Kidney (tissue), 14 donors: ENCODE data around the gene RHBDF2. TPM values are rescaled to one million over a fixed set of nuclear protein-coding genes. Genes with fewer than 3 reads are reported as not detected.

Experiments
- DNase-seq, 5 donors: peaks; one replicate each; pipeline ENCODE4 v3.0.0-alpha.2; 2013 to 2020
- FAIRE-seq: peaks from 2 replicates; lab custom pipeline; 2012; peaks lifted over from hg19 to GRCh38; lab: Jason Lieb, UNC
- H3K27ac ChIP-seq, 2 donors: one replicate each; pipeline ENCODE4 v1.7.0; 2013; ENCODE audit warnings: low read depth in 2 of 2, low read length in 2 of 2, inconsistent platforms in 1 of 2
- H3K27me3 ChIP-seq: one replicate; pipeline ENCODE4 v1.7.1; 2013; ENCODE audit warnings: low read length, inconsistent platforms; ENCODE audit not compliant: control insufficient read depth, insufficient read depth
- H3K36me3 ChIP-seq, 3 donors: one replicate each; pipeline versions ENCODE4 v1.7.0 to v1.7.1; 2013; ENCODE audit warnings: low read length in 3 of 3, control low read depth in 1 of 3, inconsistent platforms in 1 of 3; ENCODE audit not compliant: insufficient read depth in 3 of 3, control insufficient read depth in 2 of 3
- H3K4me1 ChIP-seq, 3 donors: one replicate each; pipeline versions ENCODE4 v1.7.0 to v1.7.1; 2013; ENCODE audit warnings: low read length in 3 of 3, inconsistent platforms in 1 of 3, low read depth in 1 of 3; ENCODE audit not compliant: control insufficient read depth in 2 of 3, insufficient read depth in 2 of 3
- H3K4me3 ChIP-seq, 3 donors: one replicate each; pipeline versions ENCODE4 v1.7.0 to v1.8.1; 2013; ENCODE audit warnings: low read length in 3 of 3, control low read depth in 1 of 3, inconsistent platforms in 1 of 3
- H3K9ac ChIP-seq, 3 donors: one replicate each; pipeline versions ENCODE4 v1.7.0 to v1.7.1; 2013; ENCODE audit warnings: low read length in 3 of 3, control low read depth in 1 of 3, inconsistent platforms in 1 of 3
- H3K9me3 ChIP-seq, 3 donors: one replicate each; pipeline versions ENCODE4 v1.7.0 to v1.7.1; 2013; ENCODE audit warnings: low read length in 3 of 3, control low read depth in 1 of 3, inconsistent platforms in 1 of 3; ENCODE audit not compliant: control insufficient read depth in 2 of 3, insufficient read depth in 1 of 3
- intact Hi-C: fragments of 100-400 bp; cut with DNase I; formaldehyde crosslinking; loops from one replicate; pipeline ENCODE4 v1.11.1; 2022
- polyA plus RNA-seq: library from polyadenylated mRNA; stranded (reverse); fragments of 350-450 nt; fragmentation: Illumina TruSeq; extraction: RNeasy Lipid Tissue Mini Kit (QIAGEN cat#74804); gene quantifications from one replicate; pipeline ENCODE4 v1.2.3, GENCODE V29; 2014; ENCODE audit warnings: low read depth, low replicate concordance; ENCODE audit not compliant: insufficient read depth
- total RNA-seq: library from RNA; stranded (reverse); fragmentation: NEBNext Ultra II Directional; extraction: Animal tissue kit (Norgen Biotek cat#: 25700); gene quantifications from one replicate; pipeline ENCODE4 v1.2.1, GENCODE V29; 2021
- TF ChIP-seq, protein P1 (sequence below): IDR thresholded peaks from 3 replicates; pipeline ENCODE4 v1.5.1; 2012; ENCODE audit warnings: mild to moderate bottlenecking, moderate library complexity, borderline replicate concordance; ENCODE audit not compliant: insufficient read depth; ENCODE audit errors: extremely low read depth
- donor health status: control.
- donor health status: control.
- donor health status: control.
- donor health status: control.
- donor health status: control.
- donor health status: DM: yes; HTN: yes; CAD: no.
- donor health status: Normal renal cell carcinoma (clear cell type).

RHBDF2 gene
- total and polyA plus RNA-seq, 2 donors from 2014 or later = 6.8 to 58.6 TPM

GRCh38 chr17:76513306-76513692 lies 12.1 kb upstream of the RHBDF2 start:
- TF ChIP-seq, protein P1, sequence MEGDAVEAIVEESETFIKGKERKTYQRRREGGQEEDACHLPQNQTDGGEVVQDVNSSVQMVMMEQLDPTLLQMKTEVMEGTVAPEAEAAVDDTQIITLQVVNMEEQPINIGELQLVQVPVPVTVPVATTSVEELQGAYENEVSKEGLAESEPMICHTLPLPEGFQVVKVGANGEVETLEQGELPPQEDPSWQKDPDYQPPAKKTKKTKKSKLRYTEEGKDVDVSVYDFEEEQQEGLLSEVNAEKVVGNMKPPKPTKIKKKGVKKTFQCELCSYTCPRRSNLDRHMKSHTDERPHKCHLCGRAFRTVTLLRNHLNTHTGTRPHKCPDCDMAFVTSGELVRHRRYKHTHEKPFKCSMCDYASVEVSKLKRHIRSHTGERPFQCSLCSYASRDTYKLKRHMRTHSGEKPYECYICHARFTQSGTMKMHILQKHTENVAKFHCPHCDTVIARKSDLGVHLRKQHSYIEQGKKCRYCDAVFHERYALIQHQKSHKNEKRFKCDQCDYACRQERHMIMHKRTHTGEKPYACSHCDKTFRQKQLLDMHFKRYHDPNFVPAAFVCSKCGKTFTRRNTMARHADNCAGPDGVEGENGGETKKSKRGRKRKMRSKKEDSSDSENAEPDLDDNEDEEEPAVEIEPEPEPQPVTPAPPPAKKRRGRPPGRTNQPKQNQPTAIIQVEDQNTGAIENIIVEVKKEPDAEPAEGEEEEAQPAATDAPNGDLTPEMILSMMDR = no peak
- DNase-seq = no peak
- Histone ChIP-seq H3K36me3 (no peaks in the 10 kb centered on the region), H3K27ac (no peak overlapping the region), H3K9ac (no peak overlapping the region), H3K4me1 (peaks cover 0 to 4% (median 2%) of the 10 kb centered on the region in 3 donors), H3K9me3 (no peaks in the 10 kb centered on the region), H3K4me3 (no peak overlapping the region), H3K27me3 (no peaks in the 10 kb centered on the region)
- intact Hi-C loops = no loop called here
- FAIRE-seq = no peak

DNA sequence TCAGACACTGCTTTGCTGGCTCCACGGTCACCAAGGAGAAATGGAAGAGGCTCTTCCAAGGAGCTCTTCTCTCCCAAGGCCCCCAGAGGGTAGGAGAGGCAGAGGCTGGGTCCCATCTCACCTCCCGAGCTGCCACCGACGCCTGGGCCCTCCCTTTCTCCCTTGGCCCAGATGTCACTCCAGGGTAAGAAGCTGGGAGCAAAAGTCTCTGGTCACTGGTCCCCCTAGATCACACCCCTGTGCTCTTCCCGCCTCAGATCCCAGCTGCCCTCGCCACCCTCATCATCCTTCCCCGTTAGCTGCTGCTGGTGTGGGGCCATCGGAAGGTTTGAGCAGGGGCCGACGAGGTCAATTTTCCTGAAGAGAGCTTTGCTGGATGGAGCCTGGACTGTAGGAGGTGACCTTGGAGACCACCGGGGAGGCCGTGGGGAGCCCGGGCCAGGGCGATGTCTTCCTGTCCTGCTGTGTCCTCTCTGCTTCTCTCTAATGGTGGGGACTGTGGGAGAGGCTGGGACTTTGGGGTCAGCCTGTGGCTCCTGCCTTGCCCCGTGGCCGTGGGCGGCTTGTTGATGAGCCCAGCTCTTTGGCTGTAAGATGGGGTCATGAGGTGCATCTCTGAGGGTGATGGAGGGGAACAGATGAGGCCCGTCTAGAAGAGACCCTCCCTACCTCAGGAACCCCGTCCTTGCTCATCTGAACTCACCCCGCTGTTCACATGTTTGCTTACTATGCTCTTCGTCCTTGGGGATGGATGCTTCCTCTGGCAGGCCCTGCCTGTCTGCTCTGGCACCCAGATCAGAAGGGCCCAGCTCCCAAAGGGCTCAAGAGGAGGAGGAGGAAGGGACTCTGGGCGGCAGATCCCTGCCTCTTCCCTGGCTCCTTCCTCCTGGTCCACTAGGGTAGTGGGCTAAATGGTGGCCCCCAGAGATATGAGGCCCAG lies 11.4 kb upstream of the RHBDF2 start:
- TF ChIP-seq, protein P1 = no peak
- intact Hi-C loops = no loop called here
- no peak for FAIRE-seq
- Histone ChIP-seq H3K9ac (no peak overlapping the region), H3K27me3 (no peaks in the 10 kb centered on the region), H3K27ac (no peak overlapping the region), H3K9me3 (no peaks in the 10 kb centered on the region), H3K36me3 (no peaks in the 10 kb centered on the region), H3K4me3 (no peak overlapping the region), H3K4me1 (peaks cover 0 to 2% (median 0%) of the 10 kb centered on the region in 3 donors)
- DNase-seq = peak in 1 of 5 donors; percentile 31

DNA sequence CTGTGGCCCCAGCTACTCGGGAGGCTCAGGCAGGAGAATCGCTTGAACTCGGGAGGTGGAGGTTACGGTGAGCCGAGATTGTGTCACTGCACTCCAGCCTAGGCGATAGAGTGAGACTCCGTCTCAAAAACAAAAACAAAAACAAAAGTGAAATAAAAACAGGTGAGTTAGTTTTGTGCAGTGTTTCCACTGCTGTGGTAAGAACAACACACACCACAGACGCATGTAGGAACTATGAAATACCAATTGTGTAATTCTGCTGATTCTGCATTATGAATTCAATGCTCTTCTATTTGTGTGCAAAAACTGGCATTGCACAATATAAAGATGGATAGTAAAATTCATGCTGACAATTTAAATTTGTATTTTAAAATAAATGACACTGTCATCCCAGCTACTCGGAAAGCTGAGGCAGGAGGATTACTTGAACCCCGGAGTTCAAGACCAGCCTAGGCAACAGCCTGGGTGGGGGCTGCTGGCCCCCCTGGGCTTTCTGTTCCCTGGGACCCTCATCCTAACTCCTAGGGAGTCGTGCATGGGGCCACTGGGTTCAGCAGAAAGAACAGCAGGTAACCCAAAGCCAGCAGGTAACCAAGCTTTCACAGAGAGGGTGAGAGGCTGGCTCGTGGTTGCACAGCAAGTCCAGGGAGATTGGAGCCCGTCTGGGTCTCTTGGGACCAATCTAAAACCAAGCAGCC lies 10.6 kb upstream of the RHBDF2 start:
- Histone ChIP-seq H3K36me3 (no peaks in the 10 kb centered on the region), H3K9ac (no peak overlapping the region), H3K27me3 (no peaks in the 10 kb centered on the region), H3K27ac (no peak overlapping the region), H3K4me3 (no peak overlapping the region), H3K9me3 (no peaks in the 10 kb centered on the region), H3K4me1 (peaks cover 0 to 2% (median 0%) of the 10 kb centered on the region in 3 donors)
- TF ChIP-seq, protein P1 = no peak
- intact Hi-C loops = no loop called here
- DNase-seq (peak in 1 of 5 donors; percentile 31), FAIRE-seq (no peak)
